Panc1 (cell line): Measurements from ENCODE around the gene SF3A1. TPM values are rescaled to one million over a fixed set of nuclear protein-coding genes. Genes with fewer than 3 reads are reported as not detected.
A peak's percentile ranks its signal among the peaks of the same experiment; 100 is the strongest.

ENCODE experiments used
- ATAC-seq: fragments of 200-7000 bp; cut with Tn5 transposase; 2 replicates; pipeline ENCODE4 v1.9.1; 2020; ENCODE audit warnings: mild to moderate bottlenecking, moderate library complexity
- BruUV-seq: library from RNA; stranded (reverse); fragments of 400-500 nt; replicated peaks from 2 replicates; lab custom pipeline; 2021; lab: Mats Ljungman, UMichigan
- CTCF ChIA-PET: fragments of 300-600 bp; sonication (Branson Sonifier 250); formaldehyde crosslinking; loops from one replicate; lab custom pipeline; 2022; ENCODE audit warnings: antibody characterized with exemption; lab: Charles Lee
- POLR2A ChIA-PET: fragments of 300-600 bp; sonication (Branson Sonifier 250); formaldehyde crosslinking; loops from one replicate; lab custom pipeline; 2022; ENCODE audit warnings: antibody characterized with exemption; lab: Charles Lee
- DNase-seq: peaks from one replicate; pipeline ENCODE4 v3.0.0-alpha.2; 2010; ENCODE audit warnings: low read depth, low spot score
- H3K27ac ChIP-seq: 2 replicates; pipeline ENCODE4 v1.5.1; 2011; ENCODE audit warnings: mild to moderate bottlenecking, low read length, inconsistent platforms
- H3K27me3 ChIP-seq: fragments of 200-500 bp; sonication (Bioruptor generic); 2 replicates; pipeline ENCODE4 v1.6.0; 2014; ENCODE audit warnings: low read length, inconsistent platforms; ENCODE audit not compliant: control insufficient read depth, insufficient read depth
- H3K36me3 ChIP-seq: fragments of 200-500 bp; sonication (Bioruptor generic); 2 replicates; pipeline ENCODE4 v1.5.1; 2014; ENCODE audit warnings: inconsistent platforms, mild to moderate bottlenecking, low read length, moderate library complexity; ENCODE audit not compliant: control insufficient read depth, insufficient read depth
- H3K4me1 ChIP-seq: 2 replicates; pipeline ENCODE4 v1.5.1; 2011; ENCODE audit warnings: inconsistent platforms, mild to moderate bottlenecking, low read length, moderate library complexity; ENCODE audit not compliant: control insufficient read depth, insufficient read depth
- H3K4me3 ChIP-seq, 2 experiments: 2 replicates each; pipeline ENCODE4 v1.5.1; 2011 to 2012; ENCODE audit warnings: low read depth in 2 of 2, low read length in 2 of 2, mild to moderate bottlenecking in 2 of 2, inconsistent platforms in 1 of 2, moderate library complexity in 1 of 2
- H3K9me3 ChIP-seq: fragments of 200-500 bp; sonication (Bioruptor generic); 2 replicates; pipeline ENCODE4 v1.5.1; 2014; ENCODE audit warnings: low read depth, mild to moderate bottlenecking, inconsistent platforms, low read length, moderate library complexity; ENCODE audit not compliant: control insufficient read depth, insufficient read depth
- CTCF ChIP-seq: fragments of 450-650 bp; IDR thresholded peaks from 2 replicates; pipeline ENCODE4 v1.5.1; 2017; ENCODE audit warnings: mild to moderate bottlenecking
- POLR2AphosphoS5 ChIP-seq: IDR thresholded peaks from 2 replicates; pipeline ENCODE4 v1.6.1; 2012; ENCODE audit warnings: mild to moderate bottlenecking, low read depth, low read length, moderate library complexity
- REST ChIP-seq, 2 experiments: IDR thresholded peaks; 2 replicates each; pipeline ENCODE4 v1.6.1; 2011 to 2012; ENCODE audit warnings: low read depth in 2 of 2, control low read depth in 1 of 2, low read length in 1 of 2, mild to moderate bottlenecking in 1 of 2, moderate library complexity in 1 of 2; ENCODE audit not compliant: insufficient read depth in 1 of 2
- SIN3A ChIP-seq: IDR thresholded peaks from 2 replicates; pipeline ENCODE4 v1.6.1; 2012; ENCODE audit warnings: low read depth, mild to moderate bottlenecking, low read length, moderate library complexity, borderline replicate concordance; ENCODE audit not compliant: insufficient read depth
- TCF7L2 ChIP-seq: IDR thresholded peaks from 2 replicates; pipeline ENCODE4 v1.6.1; 2011; ENCODE audit warnings: mild to moderate bottlenecking, low read depth, low read length, inconsistent platforms
- in situ Hi-C: cut with HindIII; loops from 2 replicates; pipeline ENCODE4 v1.10.0; 2016; ENCODE audit warnings: low sequenced_read_pairs, low pct_unique_long_range_greater_than_20kb
- intact Hi-C: fragments of 100-400 bp; cut with micrococcal nuclease; formaldehyde crosslinking; loops from one replicate; pipeline ENCODE4 v1.10.0; 2022; ENCODE audit not compliant: unreplicated experiment
- total RNA-seq: library from RNA; stranded (reverse); gene quantifications from one replicate; pipeline ENCODE4 v1.2.1, GENCODE V29; 2021; ENCODE audit not compliant: unreplicated experiment

SF3A1 gene
- total RNA-seq, 1 experiment from 2014 or later, result 176 TPM

- CTCF ChIA-PET, result no interaction called here
Measured at GRCh38 chr22:30310881-30311771, 45.6 kb downstream of the SF3A1 start.

More at GRCh38 chr22:30310881-30311771, 45.6 kb downstream of the SF3A1 start:
- no peak for TF ChIP-seq TCF7L2
- no peak for TF ChIP-seq REST (IDR thresholded peaks at IDR 0.05; ENCODE audit: insufficient read depth in 1 of 2, low read depth in 2 of 2, low read length in 1 of 2)
- TF ChIP-seq SIN3A, result no peak
- TF ChIP-seq CTCF, result no peak
- no peak for TF ChIP-seq POLR2AphosphoS5
- DNase-seq (no peak), ATAC-seq (peak; percentile 78)
- Histone ChIP-seq H3K36me3 (no peaks in the 10 kb centered on the region), H3K27ac (peak overlapping the region; percentile 18; the same call in 1 of the 2 replicates), H3K9me3 (no peaks in the 10 kb centered on the region), H3K4me1 (peaks cover 44% of the 10 kb centered on the region), H3K27me3 (no peaks in the 10 kb centered on the region), H3K4me3 (no peak overlapping the region)
- intact Hi-C loops, result no loop called here
- POLR2A ChIA-PET, result interaction anchor here (0.6 kb wide), 1 partner anchor 311 kb away, joined by 3 read pairs; no protein-coding TSS in a partner anchor
- in situ Hi-C loops, result no loop called here
- BruUV-seq, result no TSS peak
